Measurements from ENCODE around the gene MAN2A1.

MAN2A1 gene

DNA sequence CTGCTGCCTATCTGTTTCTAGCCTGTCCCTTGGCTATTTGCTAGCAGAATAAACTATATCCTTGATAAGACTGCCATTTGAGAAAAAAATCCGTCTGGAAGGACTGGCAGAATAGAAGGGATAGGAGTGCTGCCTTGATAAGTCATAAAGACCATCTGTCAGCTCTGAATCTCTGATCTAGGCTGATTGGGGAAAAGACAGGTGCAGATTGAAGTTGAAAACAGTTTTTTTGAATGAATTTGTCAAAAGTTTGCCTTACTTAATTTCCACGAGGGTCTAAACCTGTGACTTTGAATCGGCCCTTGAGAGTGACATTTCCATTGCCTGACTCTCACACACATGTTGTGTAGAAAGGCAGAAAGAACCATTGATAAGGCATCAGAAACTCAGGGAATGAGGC lies 218.6 kb downstream of the MAN2A1 start:
- no peak for DNase-seq (ENCODE audit: low spot score)

DNA sequence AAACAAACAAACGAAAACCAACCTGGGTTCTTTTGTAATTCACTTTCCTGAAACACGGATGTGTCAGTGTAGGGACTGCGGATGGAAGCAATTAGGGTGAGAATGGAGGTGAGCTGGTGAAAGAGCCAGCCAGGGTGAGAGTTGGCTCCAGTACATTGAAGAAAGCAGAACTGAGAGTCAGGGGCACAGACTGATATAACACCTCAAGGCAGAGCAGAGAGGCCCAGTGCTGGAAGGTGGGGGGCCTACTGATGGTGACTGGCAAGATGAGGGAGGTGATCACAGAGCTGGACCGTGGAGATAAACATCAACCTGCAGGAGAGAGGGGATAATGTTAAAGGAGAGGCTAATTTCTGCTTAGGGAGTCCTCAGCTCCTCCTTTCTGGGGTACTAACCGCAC lies 221.1 kb downstream of the MAN2A1 start:
- DNase-seq (ENCODE audit: low spot score), result no peak

DNA sequence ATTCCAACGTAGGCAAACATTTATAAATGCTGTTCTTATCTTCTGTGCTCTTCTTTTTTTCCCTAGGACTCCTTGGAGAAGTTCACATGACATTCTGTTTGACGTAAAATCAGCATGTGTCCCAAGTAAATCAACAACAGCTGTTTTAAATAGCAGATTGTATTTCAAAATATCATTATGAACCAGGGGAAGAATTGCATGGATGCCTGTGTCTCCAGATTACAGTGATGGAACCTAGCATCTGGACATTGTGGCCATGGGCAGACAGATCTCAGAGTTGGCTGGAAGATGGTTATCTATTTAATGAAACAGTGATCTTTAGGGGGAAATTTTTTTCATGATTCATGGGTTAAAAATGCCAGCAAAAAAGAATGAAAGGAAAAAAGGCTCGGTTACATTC lies 222.0 kb downstream of the MAN2A1 start:
- no peak for DNase-seq (ENCODE audit: low spot score)

DNA sequence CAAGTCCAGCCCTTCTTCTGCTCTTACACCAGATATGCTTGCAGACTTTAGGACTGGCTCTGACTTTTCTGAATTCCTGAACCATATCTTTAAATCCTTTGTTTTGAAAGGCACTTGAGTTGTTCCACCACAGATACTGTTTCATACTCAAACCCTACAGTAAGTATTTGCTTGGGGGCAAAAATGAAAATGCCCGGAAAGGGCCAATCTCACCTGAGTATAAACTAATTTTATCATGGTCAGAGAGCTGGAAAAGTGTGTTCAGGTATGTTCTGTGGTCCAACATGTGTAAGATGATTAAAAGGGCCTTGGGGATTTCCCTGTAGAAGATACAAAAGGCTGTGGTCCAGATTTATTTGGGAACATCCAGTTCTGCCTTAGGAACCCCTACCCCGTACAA lies 225.2 kb downstream of the MAN2A1 start:
- DNase-seq (ENCODE audit: low spot score), result no peak

DNA sequence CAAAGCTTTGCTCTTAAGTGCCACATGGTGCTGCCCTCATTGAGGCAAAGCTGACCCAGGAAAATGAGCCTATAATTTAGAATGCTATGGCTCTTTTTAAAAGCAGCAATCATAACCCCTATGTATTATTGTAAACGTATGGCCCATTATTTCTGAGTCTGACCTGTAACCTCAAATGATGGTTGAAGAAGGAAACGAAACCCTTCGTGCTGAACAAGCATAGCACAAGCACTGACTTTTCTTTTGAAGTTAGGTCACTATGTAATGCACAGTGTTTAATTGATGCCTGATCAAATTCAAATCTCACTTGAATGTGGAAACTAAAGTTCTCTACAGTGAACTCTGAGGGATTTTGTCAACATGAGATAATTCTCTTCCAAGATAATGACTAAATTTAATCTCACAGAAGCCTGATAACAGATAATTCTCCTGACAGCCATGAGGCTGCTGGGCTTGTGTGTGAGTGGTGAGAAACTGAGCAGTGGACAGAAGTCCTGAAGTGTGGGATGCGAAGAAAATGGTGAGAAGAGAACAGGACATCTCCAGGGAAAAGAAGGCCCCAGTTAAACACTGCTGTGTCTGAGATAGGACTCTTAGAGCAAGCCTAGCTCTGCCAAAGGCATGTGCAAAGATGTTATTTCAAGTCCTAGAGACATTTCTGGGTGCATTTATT lies 226.9 kb downstream of the MAN2A1 start:
- DNase-seq (ENCODE audit: low spot score), result no peak
